Fibroblast of villous mesenchyme (primary cell): ENCODE measurements around the gene ADCY5. TPM values are rescaled to one million over a fixed set of nuclear protein-coding genes. Genes with fewer than 3 reads are reported as not detected.

ENCODE experiments used
- DNase-seq: peaks from one replicate; pipeline ENCODE4 v3.0.0-alpha.2; 2010; ENCODE audit warnings: low read depth
- H3K4me3 ChIP-seq: 2 replicates; pipeline ENCODE4 v1.5.1; 2011; ENCODE audit warnings: low read depth, mild to moderate bottlenecking, low read length
- total RNA-seq: library from RNA; depleted of rRNA; stranded (reverse); fragments of >200 nt; gene quantifications from 2 replicates; pipeline ENCODE4 v1.2.3, GENCODE V29; 2012
- TF ChIP-seq, protein P1 (sequence below): IDR thresholded peaks from 2 replicates; pipeline ENCODE4 v1.5.1; 2012; ENCODE audit warnings: low read depth, mild to moderate bottlenecking, low read length; ENCODE audit not compliant: insufficient read depth

Gene ADCY5
- total RNA-seq, 1 donor: 0.43 TPM

DNA sequence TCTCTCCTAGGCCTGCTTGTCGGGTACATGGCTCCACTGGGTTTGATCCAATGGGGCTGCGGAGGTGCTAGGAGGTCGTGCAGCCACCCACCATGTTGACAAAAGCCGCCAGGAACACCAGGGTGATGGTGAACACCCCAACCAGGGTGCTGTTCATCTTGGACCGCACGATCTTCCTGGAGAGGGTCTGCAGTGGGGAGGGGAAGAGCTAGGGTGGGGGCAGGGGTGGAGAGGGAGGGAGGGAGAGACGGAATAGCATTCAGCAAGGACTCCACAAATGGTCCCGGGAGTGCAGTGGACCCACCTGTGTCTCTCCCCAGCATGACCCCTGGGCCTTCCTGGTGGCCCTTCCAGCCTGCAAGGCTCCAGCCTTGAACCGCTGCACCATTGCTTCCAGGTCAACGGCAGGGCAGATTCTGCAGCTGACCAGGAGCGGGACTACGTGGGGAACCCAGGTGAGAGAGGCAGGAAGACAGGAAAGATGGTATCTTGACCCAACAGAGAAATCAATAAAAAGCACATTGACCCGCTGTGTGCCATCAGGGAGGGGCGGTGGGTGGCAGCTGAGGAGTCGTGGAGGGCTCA is 144.8 kb downstream of the ADCY5 start:
- TF ChIP-seq, protein P1, sequence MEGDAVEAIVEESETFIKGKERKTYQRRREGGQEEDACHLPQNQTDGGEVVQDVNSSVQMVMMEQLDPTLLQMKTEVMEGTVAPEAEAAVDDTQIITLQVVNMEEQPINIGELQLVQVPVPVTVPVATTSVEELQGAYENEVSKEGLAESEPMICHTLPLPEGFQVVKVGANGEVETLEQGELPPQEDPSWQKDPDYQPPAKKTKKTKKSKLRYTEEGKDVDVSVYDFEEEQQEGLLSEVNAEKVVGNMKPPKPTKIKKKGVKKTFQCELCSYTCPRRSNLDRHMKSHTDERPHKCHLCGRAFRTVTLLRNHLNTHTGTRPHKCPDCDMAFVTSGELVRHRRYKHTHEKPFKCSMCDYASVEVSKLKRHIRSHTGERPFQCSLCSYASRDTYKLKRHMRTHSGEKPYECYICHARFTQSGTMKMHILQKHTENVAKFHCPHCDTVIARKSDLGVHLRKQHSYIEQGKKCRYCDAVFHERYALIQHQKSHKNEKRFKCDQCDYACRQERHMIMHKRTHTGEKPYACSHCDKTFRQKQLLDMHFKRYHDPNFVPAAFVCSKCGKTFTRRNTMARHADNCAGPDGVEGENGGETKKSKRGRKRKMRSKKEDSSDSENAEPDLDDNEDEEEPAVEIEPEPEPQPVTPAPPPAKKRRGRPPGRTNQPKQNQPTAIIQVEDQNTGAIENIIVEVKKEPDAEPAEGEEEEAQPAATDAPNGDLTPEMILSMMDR: no peak
- H3K4me3 ChIP-seq: no peak overlapping the region
- DNase-seq: no peak

DNA sequence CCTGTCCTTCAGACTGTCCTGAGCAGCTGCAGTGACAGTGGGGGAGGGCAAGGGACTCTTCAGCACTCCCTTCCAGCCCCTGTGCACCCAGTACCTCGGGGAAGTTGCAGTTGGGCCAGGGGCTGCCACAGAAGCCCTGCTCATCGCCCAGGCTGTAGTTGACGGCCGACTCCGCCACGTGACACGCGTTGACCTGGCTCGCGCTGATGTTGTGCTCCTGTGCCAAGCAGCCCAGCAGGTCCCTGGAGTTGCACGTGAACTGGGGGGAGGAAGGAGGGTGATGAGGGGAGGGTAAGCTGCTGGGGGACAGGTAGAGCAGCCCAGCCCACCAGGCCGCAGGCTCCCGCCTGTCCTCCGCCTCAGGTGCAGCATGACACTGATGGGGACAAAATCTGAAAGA is 145.9 kb downstream of the ADCY5 start:
- no peak for DNase-seq
- TF ChIP-seq, protein P1: no peak
- H3K4me3 ChIP-seq: no peak overlapping the region

DNA sequence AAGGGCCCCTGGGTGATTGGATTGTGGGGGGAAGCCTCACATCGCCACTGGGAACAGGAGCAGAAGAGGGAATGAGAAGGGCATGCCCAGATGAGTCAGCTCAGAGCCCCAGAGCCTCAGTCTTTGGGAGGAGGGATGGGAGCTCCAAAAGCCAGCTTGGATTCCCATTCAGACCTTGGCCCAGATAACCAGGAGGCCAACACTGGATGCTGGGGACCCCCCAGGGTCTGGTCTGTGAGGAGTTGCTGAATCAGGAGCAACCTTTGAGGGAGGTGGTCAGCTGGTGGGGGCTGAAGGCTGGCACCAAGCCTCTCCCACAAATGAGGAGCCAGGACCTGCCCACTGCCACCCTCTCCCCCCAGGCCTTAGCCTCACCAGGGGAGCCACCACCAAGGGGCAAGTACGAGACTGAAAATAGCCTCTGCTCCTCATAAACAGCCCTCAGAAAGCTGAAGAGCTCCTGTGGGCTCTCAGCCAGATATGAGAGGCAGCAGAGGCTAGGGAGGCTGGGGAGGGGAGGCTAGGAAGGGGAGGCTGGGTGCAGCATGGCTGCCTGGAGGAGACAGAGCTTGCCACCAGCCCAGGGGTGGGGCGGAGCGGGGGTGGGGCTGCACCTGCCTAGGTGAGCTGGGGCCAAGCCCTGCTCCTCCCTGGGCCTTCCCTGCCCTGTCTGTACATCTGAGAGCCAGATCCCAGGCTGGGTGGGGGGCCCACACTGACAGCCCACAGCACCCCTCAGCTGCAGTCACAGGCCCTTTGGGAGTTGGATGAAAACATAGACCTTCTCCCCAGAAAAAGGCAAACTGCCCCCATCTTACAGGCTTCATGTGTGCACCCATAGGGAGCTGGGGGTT is 147.3 kb downstream of the ADCY5 start:
- TF ChIP-seq, protein P1: no peak
- no peak overlapping the region for H3K4me3 ChIP-seq
- no peak for DNase-seq

DNA sequence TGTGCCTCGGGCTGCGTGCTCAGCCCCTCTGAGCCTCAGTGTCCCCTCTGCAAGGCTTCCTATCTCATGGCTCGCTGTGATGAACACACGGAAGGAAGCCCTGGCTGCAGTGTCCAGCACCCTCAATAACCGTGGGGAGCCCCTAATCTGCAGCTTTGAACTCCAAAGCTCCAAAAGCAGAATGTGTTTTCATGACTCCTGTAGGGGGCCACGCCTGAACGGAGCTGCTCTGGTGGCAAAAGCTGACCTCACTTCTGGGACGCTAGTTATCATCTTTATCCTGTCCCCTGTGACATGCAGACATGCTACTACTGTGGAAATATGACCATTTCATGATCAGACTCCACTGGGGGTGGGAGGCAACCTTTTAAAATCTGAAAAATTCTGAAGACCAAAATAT is 148.3 kb downstream of the ADCY5 start:
- TF ChIP-seq, protein P1: no peak
- H3K4me3 ChIP-seq: no peak overlapping the region
- no peak for DNase-seq

DNA sequence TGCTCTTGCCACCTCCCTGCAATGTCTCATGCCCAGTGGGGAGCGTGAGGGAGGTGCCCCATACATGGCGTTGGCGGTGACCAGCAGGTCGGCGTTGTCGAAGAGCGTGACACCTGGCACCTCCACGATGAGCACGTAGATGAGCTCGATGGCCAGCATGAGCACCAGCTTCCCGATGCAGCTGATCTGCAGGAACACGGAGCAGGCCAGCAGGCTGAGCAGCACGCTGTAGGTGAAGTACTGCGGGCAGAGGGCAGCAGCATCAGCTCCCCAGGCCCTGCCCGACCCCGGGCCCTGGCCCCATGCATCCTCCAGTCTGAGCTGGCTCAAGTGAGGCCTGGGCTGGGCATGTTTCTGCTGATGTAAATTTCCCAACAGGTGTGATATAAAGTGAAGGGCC is 148.8 kb downstream of the ADCY5 start:
- no peak for DNase-seq
- no peak overlapping the region for H3K4me3 ChIP-seq
- TF ChIP-seq, protein P1: no peak

DNA sequence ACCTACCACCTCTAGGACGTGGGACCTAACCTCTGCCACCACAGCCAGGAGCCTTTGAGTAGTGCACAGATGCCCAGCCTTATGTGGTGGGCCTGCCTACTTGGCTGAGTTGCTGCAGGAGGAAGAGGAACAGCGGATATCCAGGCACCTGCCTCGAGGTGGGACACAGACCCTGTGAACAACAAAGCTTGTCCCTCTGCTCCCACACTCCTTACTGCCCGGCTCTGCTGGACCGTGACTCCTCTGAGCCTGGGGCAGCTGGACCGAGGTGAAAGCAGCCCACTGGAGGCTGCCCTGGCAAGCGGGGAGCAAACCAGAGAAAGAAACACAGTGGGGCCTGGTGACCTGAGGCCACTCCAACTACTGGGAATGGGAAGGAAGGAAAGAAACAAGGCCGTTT is 149.3 kb downstream of the ADCY5 start:
- no peak overlapping the region for H3K4me3 ChIP-seq
- TF ChIP-seq, protein P1: no peak
- DNase-seq: no peak

DNA sequence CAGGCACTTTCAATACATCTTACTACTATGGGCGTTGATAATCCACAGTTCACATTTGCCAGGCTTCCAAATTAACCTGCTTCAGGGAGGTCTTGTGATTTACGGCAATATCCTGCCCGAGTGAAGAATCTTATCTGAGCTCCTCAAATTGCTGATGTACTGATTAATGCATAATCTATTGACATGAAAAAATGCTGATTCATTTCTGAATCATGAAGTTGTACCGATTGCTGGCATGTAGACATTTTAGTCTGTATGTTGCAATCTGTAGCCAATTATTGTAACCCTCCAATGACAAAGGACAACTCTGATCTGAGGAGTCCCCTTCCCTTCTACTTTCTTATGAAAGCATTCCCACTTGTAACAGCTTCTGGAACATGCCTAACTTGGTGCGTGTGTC is 150.0 kb downstream of the ADCY5 start:
- no peak for DNase-seq
- TF ChIP-seq, protein P1: no peak
- no peak overlapping the region for H3K4me3 ChIP-seq
